Transverse colon (tissue), 3 donors: ENCODE measurements around the gene FCGBP.
A peak's percentile ranks its signal among the peaks of the same experiment; 100 is the strongest.

Experiments used
- CTCF ChIP-seq, 5 experiments: fragments of 200-600 bp in 3 of 5; fragments of 450-650 bp in 2 of 5; sonication (generic) in 3 of 5; IDR thresholded peaks; 1 replicate in 2 of 5; 2 replicates in 3 of 5; pipeline ENCODE4 v1.5.1; 2016 to 2017; ENCODE audit warnings: antibody characterized with exemption in 5 of 5, inconsistent platforms in 3 of 5, mild to moderate bottlenecking in 2 of 5, moderate library complexity in 1 of 5
- EP300 ChIP-seq: sonication (generic); formaldehyde crosslinking; IDR thresholded peaks from one replicate; pipeline ENCODE4 v1.6.1; 2017; ENCODE audit warnings: antibody characterized with exemption, low read depth
- POLR2A ChIP-seq: fragments of 450-650 bp; IDR thresholded peaks from one replicate; pipeline ENCODE4 v1.6.1; 2016; ENCODE audit warnings: antibody characterized with exemption, mild to moderate bottlenecking, moderate library complexity

- peak; percentile 85 for TF ChIP-seq POLR2A
- TF ChIP-seq CTCF (IDR thresholded peaks at IDR 0.05), result peak; percentile 61 to 96 (median 80)
- TF ChIP-seq EP300, result no peak
Measured at GRCh38 chr19:39970675-39971379, 36.4 kb upstream of the FCGBP start, which contains the start of gene PSMC4.
